ENCODE results near the gene SPINT4. TPM values are rescaled to one million over a fixed set of nuclear protein-coding genes. Genes with fewer than 3 reads are reported as not detected.

Gene SPINT4
- total RNA-seq, 1 experiment from 2014 or later = not detected

DNA sequence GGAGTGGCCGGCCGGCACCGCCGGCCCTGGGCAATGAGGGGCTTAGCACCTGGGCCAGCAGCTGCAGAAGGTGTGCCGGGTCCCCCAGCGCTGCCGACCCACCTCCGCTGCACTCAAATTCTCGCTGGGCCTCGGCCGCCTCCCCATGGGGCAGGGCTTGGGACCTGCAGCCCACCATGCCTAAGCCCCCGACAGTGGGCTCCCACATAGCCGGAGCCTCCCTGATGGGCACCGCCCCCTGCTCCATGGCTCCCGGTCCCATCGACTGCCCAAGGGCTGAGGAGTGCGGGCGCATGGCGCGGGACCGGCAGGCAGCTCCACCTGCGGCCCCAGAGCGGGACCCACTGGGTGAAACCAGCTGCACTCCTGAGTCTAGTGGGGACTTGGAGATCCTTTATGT is 13.8 kb downstream of the SPINT4 start:
- CTCF ChIA-PET = interaction anchor here (1.5 kb wide), 1 partner anchor 10 kb away, joined by 3 read pairs; no protein-coding TSS in a partner anchor
- peaks cover 4% of the 10 kb centered on the region for H3K9me3 Mint-ChIP-seq (ENCODE audit: low read depth, unreplicated experiment)
- H3K4me1 Mint-ChIP-seq (ENCODE audit: low read depth, unreplicated experiment) = no peaks in the 10 kb centered on the region
- no peak for DNase-seq
- TF ChIP-seq, protein P1, sequence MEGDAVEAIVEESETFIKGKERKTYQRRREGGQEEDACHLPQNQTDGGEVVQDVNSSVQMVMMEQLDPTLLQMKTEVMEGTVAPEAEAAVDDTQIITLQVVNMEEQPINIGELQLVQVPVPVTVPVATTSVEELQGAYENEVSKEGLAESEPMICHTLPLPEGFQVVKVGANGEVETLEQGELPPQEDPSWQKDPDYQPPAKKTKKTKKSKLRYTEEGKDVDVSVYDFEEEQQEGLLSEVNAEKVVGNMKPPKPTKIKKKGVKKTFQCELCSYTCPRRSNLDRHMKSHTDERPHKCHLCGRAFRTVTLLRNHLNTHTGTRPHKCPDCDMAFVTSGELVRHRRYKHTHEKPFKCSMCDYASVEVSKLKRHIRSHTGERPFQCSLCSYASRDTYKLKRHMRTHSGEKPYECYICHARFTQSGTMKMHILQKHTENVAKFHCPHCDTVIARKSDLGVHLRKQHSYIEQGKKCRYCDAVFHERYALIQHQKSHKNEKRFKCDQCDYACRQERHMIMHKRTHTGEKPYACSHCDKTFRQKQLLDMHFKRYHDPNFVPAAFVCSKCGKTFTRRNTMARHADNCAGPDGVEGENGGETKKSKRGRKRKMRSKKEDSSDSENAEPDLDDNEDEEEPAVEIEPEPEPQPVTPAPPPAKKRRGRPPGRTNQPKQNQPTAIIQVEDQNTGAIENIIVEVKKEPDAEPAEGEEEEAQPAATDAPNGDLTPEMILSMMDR (IDR thresholded peaks at IDR 0.05; ENCODE audit: unreplicated experiment) = no peak
- no peaks in the 10 kb centered on the region for H3K36me3 Mint-ChIP-seq (ENCODE audit: insufficient read depth, unreplicated experiment)
- H3K4me3 Mint-ChIP-seq (ENCODE audit: low read depth, unreplicated experiment) = no peak overlapping the region
- BruUV-seq (replicated peaks) = no TSS peak
- intact Hi-C loops (cut with micrococcal nuclease; ENCODE audit: unreplicated experiment) = no loop called here
- H3K27me3 Mint-ChIP-seq (ENCODE audit: unreplicated experiment) = peaks cover 38% of the 10 kb centered on the region
- no peak overlapping the region for H3K27ac Mint-ChIP-seq (ENCODE audit: unreplicated experiment)

DNA sequence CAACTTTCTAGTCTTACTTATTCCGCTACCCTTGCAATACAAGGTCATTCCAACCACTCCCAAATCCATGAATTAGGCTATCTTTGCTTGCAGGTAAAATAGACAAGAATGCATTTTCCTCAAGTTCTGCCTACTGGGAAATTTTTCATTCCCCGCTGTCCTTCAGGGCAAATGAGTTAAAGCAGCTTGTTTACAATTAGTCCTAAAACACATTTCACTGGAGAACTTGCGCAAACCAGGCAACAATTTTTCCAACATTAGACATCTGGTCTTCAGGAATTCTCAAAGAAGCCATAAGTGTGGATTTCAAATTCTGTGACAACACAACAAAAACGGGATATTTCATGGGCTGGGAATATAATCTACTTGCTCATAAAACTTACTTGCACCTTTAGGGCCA is 20.4 kb downstream of the SPINT4 start:
- H3K27me3 Mint-ChIP-seq (ENCODE audit: unreplicated experiment) = peaks cover 46% of the 10 kb centered on the region
- CTCF ChIA-PET = no interaction called here
- H3K4me1 Mint-ChIP-seq (ENCODE audit: low read depth, unreplicated experiment) = no peaks in the 10 kb centered on the region
- TF ChIP-seq, protein P1 (IDR thresholded peaks at IDR 0.05; ENCODE audit: unreplicated experiment) = no peak
- no peak for DNase-seq
- H3K4me3 Mint-ChIP-seq (ENCODE audit: low read depth, unreplicated experiment) = no peak overlapping the region
- no TSS peak for BruUV-seq (replicated peaks)
- no peaks in the 10 kb centered on the region for H3K9me3 Mint-ChIP-seq (ENCODE audit: low read depth, unreplicated experiment)
- H3K36me3 Mint-ChIP-seq (ENCODE audit: insufficient read depth, unreplicated experiment) = no peaks in the 10 kb centered on the region
- intact Hi-C loops (cut with micrococcal nuclease; ENCODE audit: unreplicated experiment) = no loop called here
- no peak overlapping the region for H3K27ac Mint-ChIP-seq (ENCODE audit: unreplicated experiment)

DNA sequence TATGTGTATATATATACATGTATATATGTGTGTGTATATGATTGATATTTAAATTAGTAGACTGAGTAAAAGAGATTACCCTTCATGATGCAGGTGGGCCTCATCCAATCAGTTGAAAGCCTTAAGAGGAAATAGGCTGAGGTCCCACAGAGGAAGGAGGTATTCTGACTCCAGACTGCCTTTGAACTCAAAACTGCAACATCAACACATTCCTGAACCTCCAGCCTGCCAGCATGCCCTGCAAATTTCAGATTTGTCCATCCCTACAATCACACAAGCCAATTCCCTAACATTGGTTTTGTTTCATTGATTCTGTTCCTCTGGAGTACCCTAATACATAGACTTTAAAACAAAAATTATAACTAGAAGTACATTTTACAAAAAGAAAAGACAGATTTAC is 22.9 kb downstream of the SPINT4 start:
- TF ChIP-seq, protein P1 (IDR thresholded peaks at IDR 0.05; ENCODE audit: unreplicated experiment) = no peak
- intact Hi-C loops (cut with micrococcal nuclease; ENCODE audit: unreplicated experiment) = no loop called here
- no peak overlapping the region for H3K4me3 Mint-ChIP-seq (ENCODE audit: low read depth, unreplicated experiment)
- peaks cover 58% of the 10 kb centered on the region for H3K27me3 Mint-ChIP-seq (ENCODE audit: unreplicated experiment)
- no peak overlapping the region for H3K27ac Mint-ChIP-seq (ENCODE audit: unreplicated experiment)
- DNase-seq = no peak
- H3K9me3 Mint-ChIP-seq (ENCODE audit: low read depth, unreplicated experiment) = no peaks in the 10 kb centered on the region
- no TSS peak for BruUV-seq (replicated peaks)
- CTCF ChIA-PET = no interaction called here
- H3K36me3 Mint-ChIP-seq (ENCODE audit: insufficient read depth, unreplicated experiment) = no peaks in the 10 kb centered on the region
- no peaks in the 10 kb centered on the region for H3K4me1 Mint-ChIP-seq (ENCODE audit: low read depth, unreplicated experiment)

DNA sequence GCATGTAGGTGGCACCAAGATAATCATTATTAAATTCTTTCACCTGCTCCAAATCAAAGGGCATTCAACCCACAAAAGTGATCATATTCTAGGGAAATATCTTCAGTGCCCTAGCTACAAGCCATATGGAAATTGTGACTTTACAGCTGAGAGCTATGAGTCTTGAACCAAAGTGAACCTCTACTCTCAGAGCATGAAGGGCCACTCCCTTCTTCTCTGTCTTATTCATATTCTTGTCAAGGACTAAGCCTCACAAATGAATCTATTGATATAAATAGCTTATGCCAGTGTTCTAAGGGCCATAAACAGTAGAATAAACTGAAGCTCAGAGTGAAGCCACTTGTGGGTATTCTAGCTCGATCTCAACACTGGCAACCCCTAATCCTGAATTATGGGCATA is 29.6 kb downstream of the SPINT4 start:
- Mint-ChIP-seq H3K27ac (ENCODE audit: unreplicated experiment) (no peak overlapping the region), H3K9me3 (ENCODE audit: low read depth, unreplicated experiment) (no peaks in the 10 kb centered on the region), H3K4me1 (ENCODE audit: low read depth, unreplicated experiment) (no peaks in the 10 kb centered on the region), H3K4me3 (ENCODE audit: low read depth, unreplicated experiment) (no peak overlapping the region), H3K36me3 (ENCODE audit: insufficient read depth, unreplicated experiment) (no peaks in the 10 kb centered on the region), H3K27me3 (ENCODE audit: unreplicated experiment) (peaks cover 32% of the 10 kb centered on the region)
- no peak for DNase-seq
- CTCF ChIA-PET = no interaction called here
- TF ChIP-seq, protein P1 (IDR thresholded peaks at IDR 0.05; ENCODE audit: unreplicated experiment) = no peak
- BruUV-seq (replicated peaks) = no TSS peak
- intact Hi-C loops (cut with micrococcal nuclease; ENCODE audit: unreplicated experiment) = no loop called here
